Stromal cell of bone marrow (primary cell): ENCODE measurements around the gene RFX5.
"Not testable (repeated sequence)": the region's sequence is repeated elsewhere in the genome, so short reads cannot be mapped to it uniquely, and the experiment has no call there.

Source experiments
- DNase-seq: peaks from one replicate; pipeline ENCODE4 v3.0.0-alpha.2; 2012; ENCODE audit warnings: low read depth

Gene RFX5

DNA sequence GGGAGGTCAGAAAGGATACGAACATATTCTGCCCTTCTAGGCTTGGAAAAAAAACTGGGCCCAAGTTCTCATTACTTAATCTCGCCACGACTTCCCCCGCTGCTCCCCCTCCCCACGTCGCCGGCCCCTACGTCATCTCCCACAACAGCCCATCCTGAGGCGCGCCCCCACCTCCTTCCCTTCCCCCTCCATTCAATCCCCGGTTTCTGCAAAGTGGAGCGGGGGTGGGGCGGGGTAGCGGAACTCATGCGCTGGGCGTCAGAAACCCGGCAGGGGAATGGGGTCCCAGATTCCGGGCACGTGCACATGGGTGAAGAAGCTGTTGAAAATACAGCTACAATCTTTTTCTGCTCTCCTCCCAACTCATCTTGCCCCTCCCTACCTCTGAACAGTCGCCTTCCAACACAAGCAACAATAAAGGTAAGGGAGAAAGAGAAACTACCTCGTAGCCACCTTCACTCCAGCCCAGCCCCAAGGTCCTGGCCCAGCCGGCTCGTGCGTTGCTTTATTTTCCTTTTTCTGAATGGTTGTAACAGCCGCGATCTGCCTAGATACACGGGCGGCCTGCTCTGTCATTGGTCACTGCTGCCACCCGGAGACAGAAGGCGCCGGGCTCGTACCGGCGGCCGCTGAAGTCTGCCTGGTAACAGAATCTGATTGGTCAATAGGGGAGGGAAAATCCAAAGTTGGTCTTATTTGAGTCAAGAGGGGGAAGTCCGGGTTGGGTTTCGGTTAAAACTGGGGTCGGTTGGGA lies at the start of gene RFX5:
Gene RFX5 (minus strand): TSS at position 484 of the 754 bp plus-strand sequence. CDS start 932 bp downstream, outside the sequence.
- DNase-seq: peak; percentile 94

DNA sequence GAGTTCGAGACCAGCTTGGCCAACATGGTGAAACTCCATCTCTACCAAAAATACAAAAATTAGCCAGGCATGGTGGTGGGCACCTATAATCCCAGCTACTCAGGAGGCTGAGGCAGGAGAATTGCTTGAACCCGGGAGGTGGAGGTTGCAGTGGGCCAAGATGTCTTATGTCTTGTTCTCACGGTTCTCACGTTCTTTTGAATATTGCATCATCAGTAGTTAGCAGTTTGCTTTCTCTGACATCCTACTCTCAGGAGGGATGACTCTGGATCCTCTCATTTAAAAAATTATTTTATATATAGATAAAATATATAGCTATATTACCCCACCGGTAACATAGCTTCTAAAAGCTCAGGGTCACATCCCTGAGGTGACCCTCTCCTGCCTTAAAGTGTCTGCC lies 49.2 kb upstream of the RFX5 start:
- not testable (repeated sequence) for DNase-seq

DNA sequence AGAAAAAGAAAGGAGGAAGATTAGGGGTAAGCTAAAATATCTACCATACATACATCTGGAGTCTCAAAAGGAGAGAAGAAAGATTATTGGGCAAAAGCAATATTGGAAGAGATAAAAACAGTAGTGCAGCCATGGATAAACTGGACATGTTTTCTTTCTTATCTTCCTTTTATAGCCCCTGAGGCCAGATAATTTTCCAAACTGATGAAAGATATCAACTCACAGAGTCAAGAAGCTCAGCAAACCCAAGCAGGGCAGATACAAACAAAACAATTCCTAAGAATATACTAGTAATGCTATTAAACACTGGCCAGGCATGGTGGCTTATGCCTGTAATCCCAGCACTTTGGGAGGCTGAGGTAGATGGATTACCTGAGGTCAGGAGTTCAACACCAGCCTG lies 46.5 kb upstream of the RFX5 start:
- no peak for DNase-seq

- DNase-seq: no peak
These were observed 44.1 kb upstream of the RFX5 start for GRCh38 chr1:151391079-151391563.

DNA sequence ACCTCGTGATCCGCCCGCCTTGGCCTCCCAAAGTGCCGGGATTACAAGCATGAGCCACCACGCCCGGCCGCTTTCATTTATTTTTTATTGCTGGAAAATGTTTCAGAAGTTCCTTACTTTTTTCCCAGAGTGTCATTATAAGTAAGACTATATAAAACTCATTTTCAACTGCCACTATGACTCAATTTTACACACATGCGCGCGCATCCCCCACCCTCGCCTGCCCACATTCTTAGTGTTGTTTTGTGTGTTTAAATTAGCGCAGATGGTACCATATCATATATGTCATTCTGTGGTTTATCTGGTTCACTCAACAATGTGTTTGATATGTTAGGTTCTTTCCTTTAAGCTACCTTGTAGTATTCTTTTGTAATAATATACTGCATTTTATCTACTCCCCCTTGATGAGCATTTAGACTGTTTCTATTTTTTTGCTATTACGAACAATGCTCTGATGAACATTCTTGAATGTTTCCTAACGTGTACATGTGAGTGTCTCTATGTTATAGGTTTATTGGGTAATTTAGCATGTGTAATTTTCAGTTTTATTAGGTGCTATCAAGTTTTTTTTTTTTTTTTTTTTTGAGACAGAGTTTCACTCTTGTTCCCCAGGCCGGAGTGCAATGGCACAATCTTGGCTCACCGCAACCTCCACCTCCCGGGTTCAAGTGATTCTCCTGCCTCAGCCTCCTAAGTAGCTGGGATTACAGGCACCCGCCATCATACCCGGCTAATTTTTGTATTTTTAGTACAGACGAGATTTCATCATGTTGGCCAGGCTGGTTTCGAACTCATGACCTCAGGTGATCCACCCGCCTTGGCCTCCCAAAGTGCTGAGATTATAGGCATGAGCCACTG lies 43.4 kb upstream of the RFX5 start:
- not testable (repeated sequence) for DNase-seq

DNA sequence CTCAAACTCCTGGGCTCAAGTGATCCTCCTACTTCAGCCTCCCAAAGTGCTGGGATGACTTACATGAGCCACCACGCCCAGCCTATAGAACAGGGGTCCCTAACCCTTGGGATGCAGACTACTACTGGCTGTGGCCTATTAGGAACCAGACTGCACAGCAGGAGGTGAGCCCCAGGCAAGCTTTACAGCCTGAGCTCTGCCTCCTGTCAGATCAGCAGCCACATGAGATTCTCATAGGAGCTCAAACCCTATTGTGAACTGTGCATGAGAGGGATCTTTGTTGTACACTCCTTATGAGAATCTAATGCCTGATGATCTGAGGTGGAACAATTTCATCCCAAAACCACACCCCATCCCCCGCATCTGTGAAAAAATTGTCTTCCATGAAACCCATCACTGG lies 39.0 kb upstream of the RFX5 start:
- no peak for DNase-seq

GRCh38 chr1:151384584-151384983 lies 37.5 kb upstream of the RFX5 start:
- DNase-seq: no peak

DNA sequence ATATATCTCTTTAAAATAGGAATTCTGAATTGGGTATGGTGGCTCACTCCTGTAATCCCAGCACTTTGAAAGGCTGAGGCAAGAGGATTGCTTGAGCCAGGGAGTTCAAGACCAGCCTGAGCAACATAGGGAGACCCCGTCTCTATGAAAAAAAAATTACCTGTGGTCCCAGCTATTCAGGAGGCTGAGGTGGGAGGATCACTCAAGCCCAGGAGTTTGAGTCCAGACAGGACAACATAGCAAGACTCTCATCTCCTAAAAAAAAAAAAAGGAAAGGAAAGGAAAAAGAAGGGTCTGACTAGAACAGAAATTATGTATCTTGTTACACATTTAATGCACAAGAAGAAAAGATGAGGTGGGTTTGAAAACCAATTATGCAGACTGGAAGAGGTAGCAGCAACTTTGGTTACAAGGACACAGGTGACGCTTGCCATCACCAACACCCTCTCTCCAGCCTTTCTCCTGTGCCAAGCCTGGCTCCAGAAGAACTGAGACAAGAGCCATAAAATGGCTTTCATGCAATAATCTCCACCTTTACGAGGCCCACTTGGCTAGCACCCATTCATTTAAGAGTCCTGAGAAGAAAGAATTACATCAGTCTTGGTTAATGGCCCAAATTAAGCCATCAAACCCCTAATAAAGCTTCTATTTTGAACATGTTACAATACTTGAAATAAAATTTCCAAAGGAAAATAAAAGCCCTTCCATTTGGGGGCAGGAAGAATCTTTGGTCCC lies 30.3 kb upstream of the RFX5 start:
- no peak for DNase-seq

GRCh38 chr1:151373196-151373595 lies 26.1 kb upstream of the RFX5 start:
- DNase-seq: no peak

DNA sequence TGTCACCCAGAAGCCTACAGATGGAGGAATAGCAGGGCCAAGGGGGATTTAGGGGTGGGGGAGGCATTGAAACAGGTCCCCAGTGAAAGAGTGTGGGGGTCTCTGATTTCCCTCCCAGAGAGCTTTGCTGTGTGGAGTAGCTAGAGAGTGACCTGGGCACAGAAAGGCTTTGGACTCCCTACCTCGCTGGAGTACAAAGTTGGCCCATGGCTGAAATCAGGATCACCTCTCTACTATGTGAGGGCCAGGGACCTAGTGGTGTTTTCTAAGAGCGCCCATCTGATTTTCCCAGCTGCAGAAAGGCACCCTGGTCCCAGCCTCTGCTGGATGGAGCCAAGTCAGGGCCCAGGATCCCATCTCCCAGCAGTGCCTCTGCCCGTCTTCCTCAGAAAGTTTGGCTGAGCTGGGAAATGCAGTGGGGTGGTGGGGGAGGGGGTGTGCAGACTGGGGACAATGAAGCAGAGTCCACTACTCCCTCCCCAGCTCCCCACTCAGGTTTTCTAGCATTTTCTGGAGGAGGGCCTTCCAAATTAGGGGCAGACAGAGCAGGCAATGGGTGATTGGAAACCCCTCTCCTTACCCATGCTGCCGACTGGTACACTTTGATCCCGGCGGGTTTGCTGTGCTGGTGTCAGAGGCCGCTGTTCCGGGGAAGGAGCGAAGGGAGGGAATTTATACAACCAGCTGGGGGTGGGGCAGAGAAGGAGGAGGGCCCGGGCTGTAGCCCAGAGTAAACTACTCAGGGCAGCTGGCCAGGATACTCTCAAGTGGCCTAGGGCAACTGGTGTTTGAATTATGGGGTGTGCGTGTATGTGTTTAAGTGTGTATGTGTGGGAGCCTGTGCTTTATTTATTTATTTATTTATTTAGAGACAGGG lies 25.2 kb upstream of the RFX5 start, which contains the start of gene SELENBP1:
Gene SELENBP1 (minus strand): TSS at position 648 of the 877 bp plus-strand sequence. CDS start 64 bp downstream, at position 584.
- peak; percentile 84 for DNase-seq

GRCh38 chr1:151371370-151372057 lies 24.5 kb upstream of the RFX5 start:
- DNase-seq: no peak

DNA sequence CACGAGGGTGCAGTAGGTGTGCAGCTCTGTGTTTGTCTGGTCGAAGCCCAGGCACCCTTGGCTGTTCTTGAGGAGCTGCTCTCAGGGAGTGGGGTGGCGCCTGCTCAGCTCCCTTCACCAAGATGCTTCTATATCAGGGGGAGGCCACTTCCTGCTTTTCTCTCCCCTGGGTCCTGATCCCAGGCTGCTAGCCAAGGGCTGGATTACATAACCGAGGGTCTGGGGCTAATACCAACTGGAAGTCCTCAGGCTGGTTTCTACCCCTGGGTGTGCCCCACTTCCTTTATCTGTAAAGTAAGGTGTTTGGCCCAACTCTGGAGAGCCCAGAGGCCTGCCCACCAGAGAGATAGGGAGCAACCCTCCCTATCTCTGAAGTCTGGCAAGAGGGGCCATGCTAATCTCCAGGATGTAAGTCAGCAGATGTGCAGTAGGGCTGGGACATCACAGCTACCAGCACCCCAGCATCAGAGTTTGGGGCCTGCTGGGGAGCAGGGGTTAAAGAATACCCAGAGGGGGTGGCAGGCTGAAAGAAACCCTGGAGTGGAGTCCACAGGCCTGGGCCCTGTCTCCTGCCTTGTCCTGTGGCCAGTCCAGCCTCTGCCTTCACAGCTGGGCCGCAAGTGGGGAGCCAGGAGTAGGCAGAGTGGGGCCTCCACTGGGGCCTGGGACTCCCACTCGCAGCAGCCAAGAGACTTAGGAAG lies 23.3 kb upstream of the RFX5 start:
- no peak for DNase-seq

- no peak for DNase-seq
These were observed 22.6 kb upstream of the RFX5 start for GRCh38 chr1:151369621-151370048.

DNA sequence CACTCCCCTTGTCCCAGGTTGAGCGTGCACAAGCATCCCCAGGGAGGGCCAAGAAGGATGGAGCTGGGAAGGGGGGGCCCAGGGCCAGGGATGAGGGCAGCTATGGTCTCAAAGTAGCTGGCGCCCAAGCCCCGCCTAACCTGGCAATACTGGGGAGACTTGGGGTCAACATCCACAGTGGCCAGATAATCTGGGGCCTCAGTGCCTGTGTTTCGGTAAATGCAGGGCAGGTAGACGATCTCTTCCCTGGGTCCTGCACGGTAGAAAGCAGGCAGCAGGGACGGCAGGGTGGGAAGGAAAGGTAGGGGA lies 22.2 kb upstream of the RFX5 start:
- no peak for DNase-seq

DNA sequence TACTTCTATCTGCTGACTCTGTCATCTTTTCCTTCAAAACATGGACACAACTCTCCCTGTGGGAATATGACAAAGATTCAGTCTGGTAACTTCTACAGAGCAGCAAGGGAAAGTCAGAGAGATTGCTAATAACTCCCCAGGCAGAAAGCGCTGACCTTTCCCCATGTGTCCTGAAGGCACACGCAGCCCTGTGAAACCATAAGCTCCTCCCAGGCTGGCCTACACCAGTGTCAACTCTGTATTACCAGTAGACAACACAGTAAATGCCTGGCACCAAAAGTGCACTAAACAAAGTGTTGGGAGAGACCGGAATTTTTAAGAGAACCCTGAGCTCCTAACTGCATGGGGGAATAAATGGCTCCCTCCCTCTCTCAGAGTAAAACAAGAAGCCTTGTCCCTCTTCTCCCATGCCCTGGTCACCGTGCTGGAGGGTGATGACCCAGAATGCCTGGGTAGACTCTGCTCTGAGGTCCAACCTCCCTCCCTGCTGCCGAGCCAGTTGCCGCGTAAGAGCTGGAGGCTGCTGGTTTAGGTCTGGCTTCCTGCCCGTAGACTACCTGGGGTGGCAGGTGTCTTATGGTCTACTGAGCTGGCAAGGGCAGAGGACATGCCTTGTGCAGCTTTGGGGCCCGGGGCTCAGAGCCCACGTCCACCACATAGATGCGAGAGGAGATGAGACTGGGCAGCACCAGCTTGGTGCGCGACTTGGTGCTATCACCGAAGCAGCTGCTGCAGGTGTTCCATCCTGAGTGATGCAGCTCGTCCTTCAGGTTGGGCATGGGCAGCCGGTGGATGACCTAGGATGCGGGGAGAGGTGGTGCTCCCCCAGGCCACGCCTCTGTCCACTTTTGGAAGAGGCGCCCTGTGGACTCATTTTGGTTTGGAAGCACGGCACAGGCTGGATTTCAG lies 21.6 kb upstream of the RFX5 start:
- no peak for DNase-seq

DNA sequence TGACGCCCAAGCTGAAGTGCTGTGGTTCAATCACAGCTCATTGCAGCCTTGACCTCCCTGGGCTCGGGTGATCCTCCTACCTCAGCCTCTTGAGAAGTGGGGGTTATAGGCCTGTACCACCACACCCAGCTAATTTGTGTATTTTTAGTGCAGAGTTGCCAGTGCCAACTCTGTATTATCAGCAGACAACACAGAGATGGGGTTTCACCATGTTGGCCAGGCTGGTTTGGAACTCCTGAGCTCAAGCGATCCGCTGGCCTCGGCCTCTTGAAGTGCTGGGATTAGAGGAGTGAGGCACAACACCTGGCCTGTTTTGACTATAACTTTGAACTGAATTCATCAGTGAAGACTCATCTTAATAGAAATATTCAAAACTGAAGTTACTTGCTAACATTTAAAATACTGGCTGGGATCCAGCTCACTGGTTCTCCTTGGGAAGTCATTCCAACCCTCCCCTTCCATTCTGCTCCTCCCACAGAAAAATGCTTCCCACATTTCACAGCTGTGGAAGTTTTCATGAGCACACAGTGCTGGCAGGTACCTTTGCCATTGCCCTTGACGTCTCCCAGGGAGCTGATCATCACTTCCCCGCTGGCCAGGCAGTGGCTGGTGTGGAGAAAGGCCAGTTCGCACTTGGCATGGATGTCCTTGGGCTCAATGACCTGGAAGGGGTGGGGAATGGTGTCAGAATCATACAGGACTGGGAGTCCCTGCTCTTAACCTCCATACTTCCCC lies 20.8 kb upstream of the RFX5 start:
- no peak for DNase-seq

- no peak for DNase-seq
These were observed 17.9 kb upstream of the RFX5 start for GRCh38 chr1:151364996-151365395.
